WTC11 (cell line): ENCODE measurements around the gene PLCB2. TPM values are rescaled to one million over a fixed set of nuclear protein-coding genes. Genes with fewer than 3 reads are reported as not detected.

Source experiments
- ATAC-seq: fragments of 200-7000 bp; cut with Tn5 transposase; 2 replicates; pipeline ENCODE4 v1.10.0; 2021; ENCODE audit warnings: mild to moderate bottlenecking, moderate library complexity
- CTCF ChIA-PET: fragments of 300-600 bp; sonication (Branson Sonifier 250); formaldehyde crosslinking; loops from one replicate; lab custom pipeline; 2021; ENCODE audit warnings: antibody characterized with exemption; lab: Charles Lee
- POLR2A ChIA-PET: fragments of 350-600 bp; sonication (Branson Sonifier 250); formaldehyde crosslinking; loops from one replicate; lab custom pipeline; 2021; ENCODE audit warnings: antibody characterized with exemption; lab: Charles Lee
- DNase-seq: peaks from one replicate; pipeline ENCODE4 v3.0.0; 2021; ENCODE audit warnings: low spot score
- H3K27ac Mint-ChIP-seq: 2 replicates; pipeline ENCODE4 v1.8.0; 2021; ENCODE audit warnings: mixed read lengths
- H3K27me3 Mint-ChIP-seq: 2 replicates; pipeline ENCODE4 v1.8.0; 2021; ENCODE audit warnings: low read depth, mild to moderate bottlenecking, moderate library complexity, mixed read lengths
- H3K36me3 Mint-ChIP-seq: 2 replicates; pipeline ENCODE4 v1.8.0; 2021; ENCODE audit warnings: mixed read lengths
- H3K4me1 Mint-ChIP-seq: 2 replicates; pipeline ENCODE4 v1.8.0; 2022; ENCODE audit warnings: mixed read lengths
- H3K4me3 Mint-ChIP-seq: 2 replicates; pipeline ENCODE4 v1.8.0; 2021; ENCODE audit warnings: mild to moderate bottlenecking, moderate library complexity, mixed read lengths
- H3K9me3 Mint-ChIP-seq: 2 replicates; pipeline ENCODE4 v1.8.0; 2021; ENCODE audit warnings: mixed read lengths
- CDX4 ChIP-seq: fragments of 250-450 bp; sonication (Bioruptor Pico); IDR thresholded peaks from 2 replicates; pipeline ENCODE4 v1.9.0; 2021; ENCODE audit warnings: moderate library complexity, mild to moderate bottlenecking, inconsistent platforms, borderline replicate concordance
- GTF2I ChIP-seq: fragments of 250-450 bp; sonication (Bioruptor Pico); conservative IDR thresholded peaks from 2 replicates; pipeline ENCODE4 v1.4.0; 2021; ENCODE audit warnings: mild to moderate bottlenecking
- MYBL2 ChIP-seq: sonication (generic); formaldehyde crosslinking; IDR thresholded peaks from 2 replicates; pipeline ENCODE4 v1.8.1; 2023; ENCODE audit warnings: mild to moderate bottlenecking, moderate library complexity, missing genetic modification reagents
- NFATC4 ChIP-seq: fragments of 250-450 bp; sonication (Bioruptor Pico); IDR thresholded peaks from 2 replicates; pipeline ENCODE4 v1.9.0; 2021; ENCODE audit warnings: mild to moderate bottlenecking
- OVOL2 ChIP-seq: fragments of 250-450 bp; sonication (Bioruptor Pico); IDR thresholded peaks from 2 replicates; pipeline ENCODE4 v1.9.0; 2021; ENCODE audit warnings: mild to moderate bottlenecking, borderline replicate concordance
- PRRX2 ChIP-seq: fragments of 250-450 bp; sonication (Bioruptor Pico); IDR thresholded peaks from 2 replicates; pipeline ENCODE4 v1.8.0; 2021; ENCODE audit warnings: mild to moderate bottlenecking
- RELA ChIP-seq: sonication (generic); formaldehyde crosslinking; IDR thresholded peaks from 2 replicates; pipeline ENCODE4 v1.8.1; 2022; ENCODE audit warnings: missing genetic modification reagents, mild to moderate bottlenecking, borderline replicate concordance
- SMAD4 ChIP-seq: sonication (generic); formaldehyde crosslinking; IDR thresholded peaks from 2 replicates; pipeline ENCODE4 v1.8.0; 2022; ENCODE audit warnings: mild to moderate bottlenecking, missing genetic modification reagents
- TP53 ChIP-seq: sonication (generic); formaldehyde crosslinking; IDR thresholded peaks from 2 replicates; pipeline ENCODE4 v1.8.1; 2023; ENCODE audit warnings: mild to moderate bottlenecking, missing genetic modification reagents
- ZNF121 ChIP-seq: sonication (generic); formaldehyde crosslinking; IDR thresholded peaks from 2 replicates; pipeline ENCODE4 v1.8.0; 2023; ENCODE audit warnings: missing genetic modification reagents
- ZNF138 ChIP-seq: sonication (generic); formaldehyde crosslinking; conservative IDR thresholded peaks from 2 replicates; pipeline ENCODE4 v1.8.1; 2022; ENCODE audit warnings: mild to moderate bottlenecking, moderate library complexity, missing genetic modification reagents
- ZNF263 ChIP-seq: sonication (generic); formaldehyde crosslinking; IDR thresholded peaks from 2 replicates; pipeline ENCODE4 v1.8.1; 2022; ENCODE audit warnings: low read depth, mild to moderate bottlenecking, moderate library complexity, missing genetic modification reagents
- ZNF317 ChIP-seq: sonication (generic); formaldehyde crosslinking; IDR thresholded peaks from 2 replicates; pipeline ENCODE4 v1.8.1; 2023; ENCODE audit warnings: low read depth, mild to moderate bottlenecking, moderate library complexity, missing genetic modification reagents, borderline replicate concordance
- ZNF532 ChIP-seq: fragments of 250-450 bp; sonication (Bioruptor Pico); IDR thresholded peaks from 2 replicates; pipeline ENCODE4 v1.9.0; 2021; ENCODE audit warnings: mild to moderate bottlenecking, borderline replicate concordance
- total RNA-seq: library from RNA; stranded (reverse); gene quantifications from 3 replicates; pipeline ENCODE4 v1.2.3, GENCODE V29; 2021

PLCB2 gene
- total RNA-seq, 1 experiment from 2014 or later = 15.2 TPM

DNA sequence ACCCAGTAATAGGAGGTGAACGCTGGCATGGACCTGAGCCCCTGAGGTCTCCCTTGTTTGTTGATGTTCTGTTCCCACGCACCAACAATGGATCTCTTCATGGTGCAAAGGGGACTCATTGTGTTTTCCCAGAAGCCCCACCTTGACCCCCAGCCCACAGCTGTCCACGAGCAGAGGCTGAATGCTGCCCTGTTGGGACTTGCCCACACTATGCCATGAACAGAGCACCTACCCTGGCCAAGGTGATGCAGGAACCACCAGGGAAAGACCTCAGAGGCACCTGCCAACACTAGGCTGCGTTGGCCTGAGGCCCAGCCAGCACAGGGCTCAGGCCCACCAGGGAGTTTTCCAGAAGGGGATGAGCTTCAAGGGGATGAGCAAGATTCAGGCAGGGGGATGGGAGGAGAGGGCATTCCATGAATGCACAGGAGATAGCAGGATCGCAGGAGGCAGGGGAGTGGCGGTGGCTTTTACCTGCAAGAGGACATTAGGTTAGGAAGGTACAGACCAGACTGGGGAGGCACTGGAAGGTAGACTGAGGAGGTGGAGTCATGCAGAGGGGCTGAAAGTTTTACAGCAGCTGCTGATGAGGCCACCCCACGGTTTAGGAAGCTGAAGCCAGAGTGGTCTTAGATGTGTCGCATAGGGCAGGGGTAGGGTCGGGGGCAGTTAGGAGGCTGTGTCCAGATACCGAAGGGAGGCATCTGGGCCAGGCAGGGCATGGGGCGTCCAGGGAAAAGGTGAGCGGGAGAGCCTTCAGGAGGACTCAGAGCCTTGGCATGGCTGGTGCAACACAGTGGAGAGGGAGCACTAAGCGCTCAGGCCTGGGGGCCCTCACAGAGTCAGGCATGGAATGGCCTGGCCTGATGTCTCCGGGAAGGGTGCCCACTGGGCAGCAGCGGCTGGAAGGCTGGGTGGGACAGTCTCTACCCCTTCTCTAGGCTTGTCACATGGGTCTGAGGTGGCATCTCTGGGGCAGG is 39.1 kb upstream of the PLCB2 start (continued):
- TF ChIP-seq NFATC4 (CRISPR knock-in tag) = no peak
- no peak for TF ChIP-seq ZNF532
- no peak for TF ChIP-seq ZNF263 (CRISPR knock-in tag)
- TF ChIP-seq CDX4 (CRISPR knock-in tag) = no peak
- no peak for TF ChIP-seq GTF2I (CRISPR knock-in tag)
- TF ChIP-seq, all 79 proteins: peak for 0

DNA sequence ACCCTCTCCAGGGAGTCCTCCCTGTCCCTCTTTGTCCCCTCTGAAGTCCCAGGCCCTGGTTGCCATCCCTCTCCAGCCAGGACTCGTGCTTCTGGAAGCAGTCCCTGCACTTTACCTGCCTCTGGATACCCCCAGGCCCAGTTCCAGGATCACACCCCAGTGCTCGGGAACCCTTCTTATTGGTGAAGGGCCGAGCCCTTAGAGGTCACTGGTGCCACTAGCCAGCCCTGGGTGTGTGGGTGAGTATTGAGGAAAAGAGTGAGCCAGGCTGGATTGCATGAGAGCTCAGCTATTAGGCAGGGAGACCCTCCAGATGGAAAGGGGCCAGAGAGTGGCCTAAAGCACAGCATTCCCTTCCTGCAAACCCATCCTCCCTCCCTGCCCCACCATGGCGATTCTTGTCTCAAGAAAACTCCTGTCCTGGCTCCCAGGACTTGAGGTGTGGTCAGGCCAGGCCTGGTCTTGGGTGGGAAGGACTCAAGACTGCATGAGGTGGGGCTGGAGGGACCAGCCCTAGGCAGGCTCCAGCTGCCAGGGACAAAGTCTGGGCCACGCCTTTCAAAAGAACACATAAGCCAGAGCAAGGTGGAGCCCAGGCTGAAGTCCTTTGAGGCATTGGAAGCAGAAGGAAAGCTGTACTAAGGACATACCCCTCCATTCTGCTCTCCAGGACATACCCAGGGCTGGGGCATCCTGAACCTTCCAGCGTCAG is 38.3 kb upstream of the PLCB2 start:
- Mint-ChIP-seq H3K27me3 (no peaks in the 10 kb centered on the region), H3K4me1 (peaks cover 10% of the 10 kb centered on the region)
- no peak for TF ChIP-seq ZNF317 (CRISPR knock-in tag)
- TF ChIP-seq, all 79 proteins: peak for 0
- ChIA-PET CTCF (interaction anchor here (1.0 to 6.6 kb wide), 8 partner anchors 9 to 83 kb away, joined by 3 to 98 read pairs (median 17); partner anchors contain the start of genes DISP2 and INAFM2), POLR2A (no interaction called here)
- Mint-ChIP-seq H3K27ac (no peak overlapping the region), H3K4me3 (no peak overlapping the region), H3K36me3 (no peaks in the 10 kb centered on the region), H3K9me3 (no peaks in the 10 kb centered on the region)
- no peak for DNase-seq
- no peak for ATAC-seq

DNA sequence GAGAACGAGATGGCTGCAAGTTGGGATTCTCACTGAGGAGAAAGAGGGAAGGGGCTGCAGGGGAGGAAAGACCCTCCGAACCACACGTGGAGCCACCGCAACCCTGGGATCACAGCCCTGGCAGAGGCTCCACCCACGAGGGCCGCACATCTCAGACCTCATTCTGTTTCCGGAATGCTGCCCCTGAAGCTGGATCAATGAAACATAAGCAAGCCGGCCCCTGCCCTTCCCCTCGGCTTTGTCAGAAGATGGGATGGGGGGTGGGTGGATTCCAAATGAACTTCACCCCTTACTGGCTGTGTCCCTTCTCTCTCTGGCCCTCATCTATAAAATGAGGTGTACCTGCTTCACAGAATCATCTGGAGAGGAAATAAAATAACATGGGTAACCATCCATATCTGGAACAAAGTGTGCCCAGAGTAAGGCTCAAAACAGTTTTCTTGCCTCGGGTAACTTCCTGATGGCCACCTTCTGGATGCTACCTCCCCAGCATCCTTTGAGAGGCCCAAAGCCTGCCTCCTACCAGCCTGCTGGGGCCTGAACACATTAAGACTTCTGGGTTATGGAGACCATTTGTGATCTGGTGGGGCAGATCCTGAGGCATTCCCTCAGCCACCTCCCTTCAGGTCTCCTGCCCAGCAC is 37.6 kb upstream of the PLCB2 start:
- Mint-ChIP-seq H3K9me3 (no peaks in the 10 kb centered on the region), H3K27ac (no peak overlapping the region), H3K27me3 (no peaks in the 10 kb centered on the region)
- ChIA-PET CTCF (interaction anchor here (0.6 to 6.6 kb wide), 29 partner anchors 10 to 239 kb away, joined by 3 to 98 read pairs (median 9); partner anchors contain the start of genes DISP2, INAFM2, IVD and KNSTRN), POLR2A (no interaction called here)
- TF ChIP-seq MYBL2 (CRISPR knock-in tag) = no peak
- no peak for TF ChIP-seq SMAD4
- TF ChIP-seq RELA (CRISPR knock-in tag) = no peak
- no peak for TF ChIP-seq OVOL2 (CRISPR knock-in tag)
- TF ChIP-seq PRRX2 = no peak
- no peak for TF ChIP-seq TP53 (CRISPR knock-in tag)
- no peak for TF ChIP-seq ZNF138 (CRISPR knock-in tag)
- no peak for TF ChIP-seq ZNF121 (CRISPR knock-in tag)
- TF ChIP-seq, all 79 proteins: peak for 0
- Mint-ChIP-seq H3K4me1 (peaks cover 11% of the 10 kb centered on the region), H3K36me3 (no peaks in the 10 kb centered on the region), H3K4me3 (no peak overlapping the region)
- DNase-seq (no peak), ATAC-seq (no peak)
